ENCODE results near the gene ADAM22. TPM values are rescaled to one million over a fixed set of nuclear protein-coding genes. Genes with fewer than 3 reads are reported as not detected.

Gene ADAM22
- total RNA-seq, 4 donors from 2014 or later, result 0.88 to 2.5 (median 1.6) TPM

- H3K27ac ChIP-seq, result no peak overlapping the region
- DNase-seq, result no peak
- peaks cover 0 to 98% (median 0%) of the 10 kb centered on the region in 3 donors for H3K36me3 ChIP-seq
- H3K9me3 ChIP-seq, result no peaks in the 10 kb centered on the region
- no peaks in the 10 kb centered on the region for H3K27me3 ChIP-seq
- no peak for TF ChIP-seq POLR2A (IDR thresholded peaks at IDR 0.05)
- TF ChIP-seq CTCF (IDR thresholded peaks at IDR 0.05), result no peak
- peaks cover 0 to 5% (median 0%) of the 10 kb centered on the region in 4 donors for H3K4me1 ChIP-seq
- H3K4me3 ChIP-seq, result no peak overlapping the region
Measured at GRCh38 chr7:88208521-88208920, 274.5 kb downstream of the ADAM22 start.

GRCh38 chr7:88212918-88213317 is 278.9 kb downstream of the ADAM22 start:
- no peaks in the 10 kb centered on the region for H3K27me3 ChIP-seq
- no peak overlapping the region for H3K27ac ChIP-seq
- H3K4me1 ChIP-seq, result peaks cover 0 to 10% (median 1%) of the 10 kb centered on the region in 4 donors
- H3K4me3 ChIP-seq, result no peak overlapping the region
- peaks cover 0 to 88% (median 0%) of the 10 kb centered on the region in 3 donors for H3K36me3 ChIP-seq
- TF ChIP-seq POLR2A (IDR thresholded peaks at IDR 0.05), result no peak
- no peak for TF ChIP-seq CTCF (IDR thresholded peaks at IDR 0.05)
- DNase-seq, result no peak
- H3K9me3 ChIP-seq, result no peaks in the 10 kb centered on the region

GRCh38 chr7:88214456-88214855 is 280.4 kb downstream of the ADAM22 start:
- Histone ChIP-seq H3K4me3 (no peak overlapping the region), H3K4me1 (peaks cover 0 to 18% (median 2%) of the 10 kb centered on the region in 4 donors), H3K27me3 (no peaks in the 10 kb centered on the region), H3K27ac (no peak overlapping the region), H3K36me3 (peaks cover 0 to 73% (median 0%) of the 10 kb centered on the region in 3 donors), H3K9me3 (no peaks in the 10 kb centered on the region)
- no peak for TF ChIP-seq CTCF (IDR thresholded peaks at IDR 0.05)
- TF ChIP-seq POLR2A (IDR thresholded peaks at IDR 0.05), result no peak
- DNase-seq, result no peak

GRCh38 chr7:88215295-88215694 is 281.2 kb downstream of the ADAM22 start:
- Histone ChIP-seq H3K4me1 (peaks cover 0 to 18% (median 2%) of the 10 kb centered on the region in 4 donors), H3K27ac (no peak overlapping the region)

GRCh38 chr7:88216276-88216675 is 282.2 kb downstream of the ADAM22 start:
- Histone ChIP-seq H3K4me1 (peaks cover 0 to 23% (median 2%) of the 10 kb centered on the region in 4 donors), H3K9me3 (no peaks in the 10 kb centered on the region), H3K27me3 (no peaks in the 10 kb centered on the region), H3K36me3 (peaks cover 0 to 57% (median 0%) of the 10 kb centered on the region in 3 donors), H3K4me3 (no peak overlapping the region), H3K27ac (no peak overlapping the region)
- no peak for DNase-seq
- TF ChIP-seq CTCF (IDR thresholded peaks at IDR 0.05) (no peak), POLR2A (IDR thresholded peaks at IDR 0.05) (no peak)

More at GRCh38 chr7:88215295-88215694, 281.2 kb downstream of the ADAM22 start:
- Histone ChIP-seq H3K36me3 (peaks cover 0 to 65% (median 0%) of the 10 kb centered on the region in 3 donors), H3K9me3 (no peaks in the 10 kb centered on the region), H3K27me3 (no peaks in the 10 kb centered on the region), H3K4me3 (no peak overlapping the region)
- no peak for TF ChIP-seq POLR2A (IDR thresholded peaks at IDR 0.05)
- TF ChIP-seq CTCF (IDR thresholded peaks at IDR 0.05), result no peak
- DNase-seq, result no peak
